GM23338 (cell line): ENCODE data around the gene FYCO1. TPM values are rescaled to one million over a fixed set of nuclear protein-coding genes. Genes with fewer than 3 reads are reported as not detected.

Source experiments
- ATAC-seq: fragments of 200-7000 bp; cut with Tn5 transposase; 3 replicates; pipeline ENCODE4 v1.9.1; 2020
- DNase-seq: peaks from one replicate; pipeline ENCODE4 v3.0.0-alpha.2; 2015; ENCODE audit warnings: low spot score
- H2AFZ ChIP-seq: fragments of 200-600 bp; sonication (generic); 2 replicates; pipeline ENCODE4 v1.8.0; 2016; ENCODE audit warnings: antibody characterized with exemption, mild to moderate bottlenecking, moderate library complexity
- H3F3A ChIP-seq: fragments of 200-600 bp; sonication (generic); replicated peaks from 2 replicates; pipeline ENCODE4 v1.8.0; 2017; ENCODE audit warnings: antibody characterized with exemption, mixed run types, low read depth
- H3K27ac ChIP-seq: fragments of 200-600 bp; sonication (generic); 2 replicates; pipeline ENCODE4 v1.6.1; 2016; ENCODE audit warnings: low read depth
- H3K27me3 ChIP-seq: fragments of 200-600 bp; sonication (generic); 2 replicates; pipeline ENCODE4 v1.8.0; 2016; ENCODE audit warnings: mild to moderate bottlenecking, mixed run types, moderate library complexity; ENCODE audit not compliant: insufficient read depth
- H3K36me3 ChIP-seq: fragments of 200-600 bp; sonication (generic); 2 replicates; pipeline ENCODE4 v1.8.0; 2016; ENCODE audit warnings: mild to moderate bottlenecking; ENCODE audit not compliant: insufficient read depth
- H3K4me1 ChIP-seq: fragments of 200-600 bp; sonication (generic); 2 replicates; pipeline ENCODE4 v1.8.0; 2016; ENCODE audit warnings: mild to moderate bottlenecking, moderate library complexity; ENCODE audit not compliant: insufficient read depth
- H3K4me2 ChIP-seq: fragments of 200-600 bp; sonication (generic); 2 replicates; pipeline ENCODE4 v1.7.1; 2017; ENCODE audit warnings: mixed run types
- H3K4me3 ChIP-seq: fragments of 200-600 bp; sonication (generic); 2 replicates; pipeline ENCODE4 v1.6.1; 2016; ENCODE audit warnings: mixed run types
- H3K79me2 ChIP-seq: fragments of 200-600 bp; sonication (generic); replicated peaks from 2 replicates; pipeline ENCODE4 v1.8.0; 2017; ENCODE audit warnings: mild to moderate bottlenecking; ENCODE audit not compliant: insufficient read depth
- H3K9me2 ChIP-seq: fragments of 200-600 bp; sonication (generic); 2 replicates; pipeline ENCODE4 v1.8.0; 2017; ENCODE audit not compliant: insufficient read depth
- H4K20me1 ChIP-seq: fragments of 200-600 bp; sonication (generic); replicated peaks from 2 replicates; pipeline ENCODE4 v1.8.0; 2017; ENCODE audit warnings: mild to moderate bottlenecking; ENCODE audit not compliant: insufficient read depth
- H3K27ac Mint-ChIP-seq: 2 replicates; pipeline ENCODE4 v1.8.0; 2020; ENCODE audit warnings: inconsistent platforms, mild to moderate bottlenecking, moderate library complexity, mixed read lengths
- H3K27me3 Mint-ChIP-seq: 3 replicates; pipeline ENCODE4 v1.8.0; 2022; ENCODE audit warnings: low read depth, mild to moderate bottlenecking, moderate library complexity, mixed read lengths, inconsistent platforms; ENCODE audit not compliant: insufficient read depth, poor library complexity
- H3K36me3 Mint-ChIP-seq: 3 replicates; pipeline ENCODE4 v1.8.0; 2021; ENCODE audit warnings: low read depth, mild to moderate bottlenecking, inconsistent platforms, moderate library complexity, mixed read lengths
- H3K4me1 Mint-ChIP-seq: 3 replicates; pipeline ENCODE4 v1.8.0; 2020; ENCODE audit warnings: mild to moderate bottlenecking, inconsistent platforms, mixed read lengths
- H3K4me3 Mint-ChIP-seq: 3 replicates; pipeline ENCODE4 v1.8.0; 2021; ENCODE audit warnings: moderate library complexity, mild to moderate bottlenecking, inconsistent platforms, mixed read lengths
- H3K9me3 Mint-ChIP-seq: 3 replicates; pipeline ENCODE4 v1.8.0; 2020; ENCODE audit warnings: moderate library complexity, mild to moderate bottlenecking, inconsistent platforms, mixed read lengths
- CREB1 ChIP-seq: fragments of 250-450 bp; sonication (Bioruptor Pico); IDR thresholded peaks from 2 replicates; pipeline ENCODE4 v1.5.0; 2020; ENCODE audit warnings: low read depth, mild to moderate bottlenecking, moderate library complexity
- CTCF ChIP-seq, 2 experiments: fragments of 200-600 bp in 1 of 2; sonication (generic) in 1 of 2; conservative IDR thresholded peaks; 2 replicates each; pipeline versions ENCODE4 v1.5.1 to v1.6.1; 2016 to 2017; ENCODE audit warnings: antibody characterized with exemption in 2 of 2, low read depth in 2 of 2, mild to moderate bottlenecking in 2 of 2, moderate library complexity in 1 of 2
- ETS1 ChIP-seq: IDR thresholded peaks from 2 replicates; pipeline ENCODE4 v1.6.1; 2016; ENCODE audit warnings: antibody characterized with exemption
- EZH2 ChIP-seq: fragments of 200-600 bp; sonication (generic); IDR thresholded peaks from one replicate; pipeline ENCODE4 v1.8.0; 2017; ENCODE audit warnings: antibody characterized with exemption, mild to moderate bottlenecking, low read depth; ENCODE audit not compliant: unreplicated experiment
- EZH2phosphoT487 ChIP-seq: fragments of 200-600 bp; sonication (generic); IDR thresholded peaks from one replicate; pipeline ENCODE4 v1.8.1; 2018; ENCODE audit warnings: antibody characterized with exemption; ENCODE audit not compliant: unreplicated experiment
- JUNB ChIP-seq: IDR thresholded peaks from one replicate; pipeline ENCODE4 v1.6.1; 2016; ENCODE audit warnings: antibody characterized with exemption; ENCODE audit not compliant: unreplicated experiment
- NANOG ChIP-seq: IDR thresholded peaks from 2 replicates; pipeline ENCODE4 v1.6.1; 2016; ENCODE audit warnings: antibody characterized with exemption, borderline replicate concordance
- POLR2AphosphoS5 ChIP-seq: IDR thresholded peaks from 2 replicates; pipeline ENCODE4 v1.6.1; 2016; ENCODE audit warnings: antibody characterized with exemption, low read depth
- REST ChIP-seq: IDR thresholded peaks from one replicate; pipeline ENCODE4 v1.6.1; 2018; ENCODE audit warnings: antibody characterized with exemption; ENCODE audit not compliant: unreplicated experiment
- STAT1 ChIP-seq: IDR thresholded peaks from one replicate; pipeline ENCODE4 v1.6.1; 2016; ENCODE audit warnings: antibody characterized with exemption; ENCODE audit not compliant: unreplicated experiment
- ZNF114 ChIP-seq: fragments of 250-450 bp; sonication (Bioruptor Pico); IDR thresholded peaks from 2 replicates; pipeline ENCODE4 v1.5.0; 2020; ENCODE audit warnings: mild to moderate bottlenecking, moderate library complexity
- ZNF331 ChIP-seq: fragments of 250-450 bp; sonication (Bioruptor Pico); IDR thresholded peaks from 2 replicates; pipeline ENCODE4 v1.5.0; 2020; ENCODE audit warnings: low read depth, mild to moderate bottlenecking, moderate library complexity
- ZNF462 ChIP-seq: fragments of 250-450 bp; sonication (Bioruptor Pico); IDR thresholded peaks from 2 replicates; pipeline ENCODE4 v1.5.0; 2020; ENCODE audit warnings: mild to moderate bottlenecking, moderate library complexity
- polyA plus RNA-seq: library from polyadenylated mRNA; unstranded; fragments of >200 nt; fragmentation: Nextera tagmentation; extraction: Ambion mirVana; gene quantifications from 2 replicates; pipeline ENCODE4 v1.2.1, GENCODE V29; 2016
- total RNA-seq: library from RNA; depleted of rRNA; stranded (reverse); fragments of >200 nt; shearing (Covaris generic); gene quantifications from 2 replicates; pipeline ENCODE4 v1.2.3, GENCODE V29; 2014

The FYCO1 gene
- total and polyA plus RNA-seq, 2 experiments from 2014 or later, result 4.5 to 17.2 TPM

- H3K79me2 ChIP-seq, result no peaks in the 10 kb centered on the region
- ATAC-seq, result no peak
- H3K27me3 Mint-ChIP-seq, result peaks cover 2% of the 10 kb centered on the region
Observed at GRCh38 chr3:45964139-45964538, 31.5 kb downstream of the FYCO1 start.

More at GRCh38 chr3:45964139-45964538, 31.5 kb downstream of the FYCO1 start:
- Mint-ChIP-seq H3K4me3 (no peak overlapping the region), H3K36me3 (peaks cover 74% of the 10 kb centered on the region), H3K9me3 (no peaks in the 10 kb centered on the region), H3K27ac (no peak overlapping the region), H3K4me1 (no peaks in the 10 kb centered on the region; the same call in 2 of the 3 replicates)
- Histone ChIP-seq H3K9me2 (no peaks in the 10 kb centered on the region), H3K4me1 (no peaks in the 10 kb centered on the region), H3F3A (no peaks in the 10 kb centered on the region), H2AFZ (no peak overlapping the region), H3K36me3 (peaks cover 40% of the 10 kb centered on the region), H3K4me3 (no peak overlapping the region), H3K27ac (no peak overlapping the region), H3K27me3 (no peaks in the 10 kb centered on the region), H3K4me2 (no peak overlapping the region), H4K20me1 (no peaks in the 10 kb centered on the region; the same call in 1 of the 2 replicates)
- no peak for DNase-seq
- TF ChIP-seq EZH2phosphoT487, result no peak
- TF ChIP-seq REST, result no peak
- no peak for TF ChIP-seq ZNF462 (CRISPR knock-in tag)
- no peak for TF ChIP-seq EZH2
- TF ChIP-seq ZNF331 (CRISPR knock-in tag), result no peak
- no peak for TF ChIP-seq CTCF (conservative IDR thresholded peaks at IDR 0.05; ENCODE audit: low read depth in 2 of 2)
- TF ChIP-seq CREB1, result no peak
- no peak for TF ChIP-seq JUNB
- no peak for TF ChIP-seq STAT1
- TF ChIP-seq NANOG, result no peak
- no peak for TF ChIP-seq ETS1
- no peak for TF ChIP-seq POLR2AphosphoS5
- no peak for TF ChIP-seq ZNF114 (CRISPR knock-in tag)
